Measurements from ENCODE around the gene HTRA2. TPM values are rescaled to one million over a fixed set of nuclear protein-coding genes. Genes with fewer than 3 reads are reported as not detected.

Gene HTRA2
- total and polyA plus RNA-seq, 9 of the 15 experiments (the other 6 are each of a cell fraction or from before 2014, with no cell fraction given), result 54.2 to 71.2 (median 65.8) TPM

GRCh38 chr2:74555610-74556103, 25.9 kb downstream of the HTRA2 start:
- H3K4me3 ChIP-seq, result peak overlapping the region; percentile 66
- H3K9ac ChIP-seq (ENCODE audit: insufficient read depth in 1 of 2, low read depth in 2 of 2, low read length in 2 of 2), result peak overlapping the region; percentile 83 to 99
- DNase-seq (ENCODE audit: extremely low read depth in 1 of 4, low spot score in 3 of 4) (no peak), ATAC-seq (no peak), FAIRE-seq (no peak)
- in situ Hi-C loops (cut with MboI), result no loop called here
- ChIA-PET POLR2A (interaction anchor here (0.6 to 1.2 kb wide), 6 partner anchors 10 to 73 kb away, joined by 3 to 4 read pairs (median 3); no protein-coding TSS in a partner anchor), CTCF (ENCODE audit: low intra/inter-chr PET ratio) (no interaction called here)
- peaks cover 17% of the 10 kb centered on the region; the same call in 1 of the 3 replicates for H3K36me3 ChIP-seq (ENCODE audit: control insufficient read depth, insufficient read depth, low read length)
- no peaks in the 10 kb centered on the region for H4K20me1 ChIP-seq (replicated peaks; ENCODE audit: control insufficient read depth, insufficient read depth, low read length)
- H3K27ac ChIP-seq (ENCODE audit: extremely low read depth, low read depth, low read length), result peak overlapping the region; percentile 92; the same call in 1 of the 3 replicates
- no peak for TF ChIP-seq PHF20 (IDR thresholded peaks at IDR 0.05; ENCODE audit: partially characterized antibody)
- TF ChIP-seq EGR1 (conservative IDR thresholded peaks at IDR 0.05), result 0 out of 2 replicates have a peak, but pooled peaks have one; percentile 10
- 0 out of 2 replicates have a peak, but pooled peaks have one; percentile 3 for TF ChIP-seq FOXP4 (CRISPR knock-in tag; IDR thresholded peaks at IDR 0.05; ENCODE audit: borderline replicate concordance)
- H3K79me2 ChIP-seq (ENCODE audit: control insufficient read depth, insufficient read depth, low read length), result peaks cover 15% of the 10 kb centered on the region; the same call in 2 of the 3 replicates
- BruUV-seq (replicated peaks), result no TSS peak
- H3K9me1 ChIP-seq (ENCODE audit: control insufficient read depth, insufficient read depth, low read length), result no peaks in the 10 kb centered on the region
- H3K27me3 ChIP-seq (ENCODE audit: control insufficient read depth in 2 of 2, insufficient read depth in 2 of 2, low read length in 2 of 2), result peaks cover 0 to 8% of the 10 kb centered on the region in 2 experiments; a peak in 1 of 5 replicates
- intact Hi-C loops (cut with micrococcal nuclease), result loop anchor here (2.0 kb wide), 1 partner anchor 25 kb away; no protein-coding TSS in a partner anchor
- peak overlapping the region; percentile 90 for H2AFZ ChIP-seq (ENCODE audit: low read depth, low read length)
- H3K4me1 ChIP-seq (replicated peaks in 1 of 2; ENCODE audit: control insufficient read depth in 2 of 2, insufficient read depth in 2 of 2, low read length in 2 of 2), result peaks cover 18 to 54% of the 10 kb centered on the region in 2 experiments
- H3K4me2 ChIP-seq (ENCODE audit: insufficient read depth, low read length), result peak overlapping the region; percentile 95
- H3K9me3 ChIP-seq (replicated peaks; ENCODE audit: control insufficient read depth, insufficient read depth, low read depth, low read length), result no peaks in the 10 kb centered on the region
- 56% methylated on average over 16 of the region's 17 CpGs for WGBS (ENCODE audit: insufficient coverage, low coverage, missing lambda C conversion rate)

Data from K562 (cell line).